Activated CD8-positive, alpha-beta memory T cell treated with anti-CD3 and anti-CD28 coated beads, Interleukin-2, amount 50 U/mL, for 4 hours (primary cell): ENCODE results near the gene SMAD5.
A peak's percentile ranks its signal among the peaks of the same experiment; 100 is the strongest.

Source experiments
- DNase-seq: peaks from one replicate; pipeline ENCODE4 v3.0.0-alpha.2; 2020

The SMAD5 gene

DNA sequence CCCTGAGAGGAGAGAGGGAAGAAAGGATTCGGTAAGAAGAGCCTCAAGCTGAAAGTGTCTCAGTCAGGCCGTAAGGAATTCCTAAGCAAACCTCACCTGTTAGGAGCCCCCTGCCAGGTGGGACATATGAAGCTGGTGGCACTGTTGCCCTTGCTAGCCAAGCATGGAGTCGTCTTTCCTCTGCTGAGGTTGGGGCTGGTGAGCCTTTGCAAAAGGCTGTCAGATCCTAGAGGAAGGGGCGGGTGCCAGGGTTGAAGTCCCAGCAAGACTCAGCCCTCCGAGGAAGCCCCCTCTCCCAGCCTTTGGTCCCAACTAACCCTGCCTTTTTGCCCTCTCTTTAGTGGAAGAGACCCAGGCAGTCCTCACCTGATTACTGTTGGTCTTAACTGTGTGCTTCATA lies 65.8 kb downstream of the SMAD5 start:
- no peak for DNase-seq

DNA sequence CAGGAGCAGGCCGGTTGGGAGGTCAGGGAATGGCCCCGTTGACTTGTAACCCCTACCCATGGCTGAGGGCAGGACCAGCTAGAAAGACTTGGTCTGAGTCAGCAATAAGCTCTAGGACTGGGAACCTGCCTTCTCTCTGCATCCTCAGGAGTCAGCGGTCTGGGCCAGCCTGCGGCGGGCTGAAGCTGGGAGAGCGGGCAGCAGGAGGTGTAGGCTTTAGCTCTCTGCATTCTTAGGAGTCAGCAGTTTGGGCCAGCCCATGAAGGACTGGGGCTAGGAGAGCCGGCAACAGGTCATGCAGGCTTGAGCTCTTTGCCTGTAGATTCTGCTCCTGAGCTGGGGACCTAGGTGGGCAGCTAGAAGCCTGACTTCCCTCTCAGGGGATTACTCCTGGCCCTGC lies 66.8 kb downstream of the SMAD5 start:
- no peak for DNase-seq

DNA sequence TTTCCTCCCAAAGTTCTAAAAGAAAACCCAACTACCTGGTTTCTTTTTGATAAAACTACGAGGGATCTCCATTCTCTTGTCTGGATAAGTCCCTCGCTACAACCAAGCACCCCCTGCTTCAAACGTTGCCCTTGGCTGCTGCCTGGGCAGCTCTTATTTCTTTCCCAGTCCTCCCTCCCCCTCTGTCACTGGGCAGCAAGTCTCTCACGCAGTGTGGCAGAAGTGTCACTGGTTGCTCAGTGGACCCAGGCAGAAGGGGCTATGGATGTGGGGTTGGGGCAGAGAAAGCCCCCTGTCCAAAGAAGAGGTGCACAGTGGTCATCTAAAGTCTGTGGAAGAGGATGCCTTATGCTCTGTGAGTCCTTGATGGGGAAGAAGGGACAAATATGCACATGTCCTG lies 67.5 kb downstream of the SMAD5 start:
- DNase-seq = no peak

DNA sequence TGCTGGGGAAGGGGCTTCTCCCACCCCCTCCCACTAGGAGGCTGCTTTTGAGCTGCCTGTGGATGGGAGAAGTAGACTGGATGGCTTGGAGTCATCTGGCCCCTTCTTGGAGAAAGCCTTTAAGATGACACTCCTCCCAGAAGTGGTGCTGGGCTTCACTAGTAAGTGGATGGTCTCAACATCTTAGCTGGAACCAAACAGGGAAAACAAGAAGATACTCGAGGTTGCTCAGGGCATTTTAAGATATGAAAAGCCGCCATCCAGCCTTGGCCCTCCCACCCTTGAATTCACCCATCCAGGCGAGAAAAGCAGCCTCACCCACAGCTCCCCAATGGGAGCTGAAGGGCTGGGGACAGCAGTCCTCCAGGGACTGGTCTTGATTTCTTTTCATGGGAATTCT lies 68.1 kb downstream of the SMAD5 start:
- no peak for DNase-seq

DNA sequence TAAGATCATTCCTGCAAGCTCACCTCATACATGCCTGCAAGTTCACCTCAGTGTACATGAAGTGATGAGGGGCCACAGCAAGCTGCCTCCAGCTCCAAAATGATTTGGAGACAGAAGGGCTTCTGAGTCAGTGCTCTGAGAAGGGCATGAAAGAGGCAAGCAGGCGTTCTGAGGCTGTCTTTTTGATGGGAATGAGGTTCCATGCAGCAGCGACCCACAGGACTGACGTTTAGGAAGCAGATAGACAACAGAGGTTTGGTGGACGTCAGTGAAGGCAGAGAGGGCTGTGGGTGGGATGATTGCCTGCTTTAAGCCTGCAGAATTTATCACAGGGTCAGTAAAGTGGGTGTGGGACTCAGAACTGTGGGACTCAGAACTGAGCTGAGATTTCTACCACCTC lies 69.2 kb downstream of the SMAD5 start:
- no peak for DNase-seq

DNA sequence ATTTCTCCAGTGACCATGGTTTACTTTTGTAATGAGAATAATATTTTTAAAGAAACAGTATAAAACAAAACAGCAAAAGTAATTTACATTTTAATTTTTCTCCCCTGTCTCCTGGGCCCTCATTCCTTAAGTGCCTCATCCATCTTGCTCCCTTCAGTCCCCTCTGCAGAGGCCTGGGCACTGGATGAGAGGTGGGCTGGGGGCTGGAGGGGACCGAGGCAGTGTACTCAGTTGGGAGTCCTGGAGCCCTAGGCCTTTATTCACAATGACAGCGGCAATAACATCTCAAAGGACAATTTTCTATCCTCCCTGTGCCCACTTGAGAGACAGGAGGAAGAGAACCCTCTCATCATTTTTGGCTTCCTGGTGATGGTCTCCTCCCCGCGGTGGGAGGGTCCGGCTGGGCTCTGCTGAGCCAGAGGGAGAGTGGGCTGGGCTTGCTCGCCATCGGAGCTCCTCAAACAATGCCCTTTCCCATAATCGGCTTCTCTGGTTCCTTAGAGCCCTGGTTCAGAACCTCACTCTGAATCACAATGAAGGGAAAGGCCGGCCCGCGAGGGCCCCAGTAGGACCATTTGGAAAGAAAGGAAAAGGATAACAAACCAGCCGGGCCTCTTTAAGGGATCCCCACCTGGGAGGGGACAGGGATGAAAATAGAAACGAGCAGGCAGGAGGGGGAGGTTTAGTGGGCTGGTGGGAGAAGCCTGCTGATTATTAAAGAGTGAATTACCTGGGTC lies 70.0 kb downstream of the SMAD5 start:
- DNase-seq = no peak

DNA sequence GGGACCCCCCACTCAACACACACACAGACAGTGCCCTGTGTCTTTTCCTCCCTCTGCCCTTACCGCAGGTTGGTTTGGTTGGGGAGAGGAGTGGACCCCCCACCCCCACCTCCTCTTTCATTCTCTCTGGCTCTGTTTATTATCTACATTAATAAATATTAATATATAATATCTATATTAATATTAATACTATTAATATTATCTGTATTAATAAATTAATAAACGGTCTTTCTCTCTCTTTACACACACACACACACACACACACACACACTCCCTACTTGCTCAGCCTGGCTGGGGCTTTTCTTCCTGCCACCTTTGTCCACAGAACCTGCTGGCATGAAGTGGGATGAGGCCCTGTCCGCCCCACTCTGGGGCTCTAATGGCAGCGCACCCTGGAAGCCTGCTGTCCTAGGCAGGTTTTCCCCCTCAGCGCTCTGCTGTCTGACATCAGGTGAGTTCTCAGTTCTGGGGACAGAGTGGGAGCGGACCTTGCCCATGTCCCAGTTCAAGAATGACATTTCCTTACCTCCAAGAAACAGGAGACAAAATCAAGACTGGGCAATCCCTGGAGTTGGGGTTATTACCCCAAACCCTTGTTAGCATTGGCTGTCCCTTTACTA lies 70.8 kb downstream of the SMAD5 start:
- no peak for DNase-seq

DNA sequence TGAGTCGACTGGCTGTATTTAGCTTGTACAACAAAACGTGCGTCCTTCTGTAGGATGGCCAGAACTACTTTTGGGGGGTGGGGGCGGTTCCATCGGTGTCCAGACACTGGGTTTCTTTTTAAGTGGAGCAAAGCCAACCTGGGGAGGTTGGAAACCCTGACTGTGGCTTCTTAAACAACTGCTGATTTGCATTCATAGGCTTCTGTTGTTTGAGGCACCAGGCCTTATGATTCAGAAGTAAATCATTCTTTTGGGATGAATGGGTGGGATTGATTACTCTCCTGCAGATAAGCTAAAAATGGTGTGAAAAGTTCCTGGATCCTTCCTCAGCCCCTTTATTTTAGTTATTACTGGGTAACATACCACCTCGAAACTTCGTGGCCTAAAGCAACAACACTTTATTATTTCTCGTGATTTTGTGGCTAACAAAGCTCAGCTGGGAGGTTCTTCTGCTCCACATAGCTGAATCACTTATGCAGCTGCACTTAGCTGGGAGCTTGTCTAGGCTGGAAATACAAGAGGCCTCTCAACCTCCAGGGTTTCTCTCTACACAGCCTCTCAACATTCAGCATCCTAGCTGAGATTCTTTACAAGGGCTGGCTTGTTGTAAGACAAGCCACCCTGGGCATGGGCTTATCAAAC lies 72.5 kb downstream of the SMAD5 start:
- DNase-seq = no peak

DNA sequence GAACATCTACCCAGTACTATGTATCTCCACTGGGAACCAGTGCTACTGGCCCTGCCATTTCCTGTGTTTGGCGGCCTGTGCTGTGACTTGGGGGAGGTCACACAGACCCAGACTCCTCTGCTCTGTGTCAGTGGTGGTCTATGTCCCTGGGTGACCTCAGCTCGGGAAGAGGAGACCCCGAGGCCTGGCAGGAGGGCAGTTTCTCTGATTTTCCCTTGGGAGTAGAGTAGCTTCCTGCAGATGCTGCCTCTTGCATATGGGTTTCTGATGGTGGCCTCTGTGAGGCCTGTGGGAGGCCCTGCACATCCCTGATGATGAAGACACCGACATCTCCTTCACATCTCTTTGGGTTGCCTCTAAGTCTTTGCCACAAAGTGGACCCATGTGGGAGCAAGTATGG lies 73.3 kb downstream of the SMAD5 start:
- DNase-seq = no peak

DNA sequence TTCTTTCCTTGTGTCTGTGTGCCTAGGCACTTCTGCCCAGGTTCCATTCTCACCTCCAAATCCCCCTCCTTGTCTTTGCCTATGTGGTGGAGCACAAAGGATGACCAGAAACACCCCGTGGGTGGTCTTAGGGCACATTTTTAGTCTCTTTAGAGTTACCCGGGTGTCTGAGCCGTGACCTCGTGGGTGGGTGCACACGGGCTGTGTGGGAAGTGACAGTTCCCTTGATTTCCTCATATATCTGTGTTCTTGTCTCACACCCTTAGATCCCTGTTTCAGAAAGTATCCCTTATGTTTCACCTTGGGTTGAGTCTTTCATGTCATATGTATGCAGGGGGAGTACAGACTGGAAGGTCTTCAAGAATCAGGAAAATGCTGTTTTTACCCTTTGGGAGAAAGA lies 73.7 kb downstream of the SMAD5 start:
- DNase-seq = no peak

DNA sequence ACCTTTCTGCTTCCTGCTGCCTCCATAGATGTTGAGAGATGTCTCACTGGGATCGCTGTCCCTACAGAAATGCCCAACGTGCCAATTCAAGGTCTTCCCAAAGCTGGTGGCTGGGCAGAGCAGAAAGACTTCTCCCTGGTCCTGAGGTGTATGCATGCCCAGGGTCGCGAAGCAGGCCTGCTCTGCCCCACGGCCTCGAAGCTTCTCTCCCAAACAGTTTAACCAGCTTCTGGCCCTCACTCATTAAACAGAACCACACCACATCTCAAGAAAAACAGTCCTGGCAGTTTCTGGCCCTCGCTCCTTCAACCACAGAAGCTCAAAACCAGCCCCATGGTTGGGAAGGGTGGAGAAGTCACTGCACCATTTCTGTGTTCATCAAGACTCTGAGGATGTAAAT lies 75.0 kb downstream of the SMAD5 start:
- DNase-seq = no peak

DNA sequence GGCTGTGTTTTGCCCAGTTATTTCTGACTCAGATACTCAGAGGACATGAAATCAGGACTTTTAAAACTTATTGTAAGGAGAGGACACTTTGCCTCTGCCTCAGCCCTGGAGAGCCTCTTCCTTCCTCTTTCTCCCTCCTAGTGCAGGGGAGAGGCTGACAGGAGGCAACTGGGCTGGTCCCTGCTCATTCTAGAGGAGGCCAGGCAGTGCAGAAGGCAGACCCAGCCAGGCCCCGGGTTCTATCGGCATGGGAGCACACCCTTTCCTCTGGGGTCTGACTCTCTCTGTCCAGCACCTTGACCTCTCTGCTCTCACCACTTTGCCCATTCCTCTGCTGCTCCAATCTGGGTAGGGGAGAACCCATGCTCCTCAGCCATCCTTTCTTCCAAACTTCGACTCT lies 76.3 kb downstream of the SMAD5 start:
- no peak for DNase-seq

DNA sequence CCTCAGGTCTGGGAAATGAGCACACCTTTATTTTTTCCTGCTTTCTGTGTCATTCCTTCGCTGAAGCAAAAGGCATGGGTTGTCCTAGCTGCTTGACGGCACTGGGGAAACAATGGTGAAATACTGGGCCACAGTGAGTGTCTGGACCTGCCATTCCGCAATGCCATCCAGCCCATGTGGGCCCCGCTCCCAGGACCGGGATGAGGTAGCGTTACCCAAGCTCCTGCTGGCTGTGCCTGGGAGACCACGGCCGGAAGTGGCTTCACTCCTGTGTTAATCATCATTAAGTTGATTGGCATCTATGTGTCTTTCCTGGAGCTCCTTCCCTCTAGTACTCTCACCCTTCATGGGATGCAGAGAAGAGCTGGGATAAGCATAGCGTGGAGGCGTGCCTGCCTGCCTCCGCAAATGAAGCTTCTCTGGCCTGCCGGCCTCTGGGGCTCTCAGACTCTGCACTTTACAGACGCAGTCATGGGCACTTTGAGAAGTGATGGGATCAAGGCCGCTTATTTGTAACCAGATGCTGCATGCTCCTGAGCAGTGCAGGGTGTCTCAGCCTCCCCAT lies 76.8 kb downstream of the SMAD5 start:
- DNase-seq = no peak

DNA sequence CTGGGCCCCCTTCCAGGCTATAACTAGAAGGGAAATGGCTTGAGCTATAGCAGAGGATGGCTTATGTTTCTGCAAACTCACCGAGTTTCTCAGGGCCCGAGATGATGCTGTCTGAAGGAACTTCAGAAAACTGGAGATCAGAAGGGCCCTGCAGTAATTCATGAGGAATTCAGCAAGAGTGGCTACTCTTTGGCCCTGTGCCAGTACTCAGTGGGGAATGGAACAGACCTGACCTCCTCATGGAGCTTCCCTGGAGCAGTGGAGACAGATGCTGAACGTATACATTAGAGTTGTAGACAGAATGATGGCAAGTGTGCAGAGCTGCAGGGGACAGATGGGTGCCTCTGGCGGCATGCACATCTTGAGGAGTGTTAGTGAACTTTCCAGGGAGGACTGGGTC lies 77.6 kb downstream of the SMAD5 start:
- no peak for DNase-seq

DNA sequence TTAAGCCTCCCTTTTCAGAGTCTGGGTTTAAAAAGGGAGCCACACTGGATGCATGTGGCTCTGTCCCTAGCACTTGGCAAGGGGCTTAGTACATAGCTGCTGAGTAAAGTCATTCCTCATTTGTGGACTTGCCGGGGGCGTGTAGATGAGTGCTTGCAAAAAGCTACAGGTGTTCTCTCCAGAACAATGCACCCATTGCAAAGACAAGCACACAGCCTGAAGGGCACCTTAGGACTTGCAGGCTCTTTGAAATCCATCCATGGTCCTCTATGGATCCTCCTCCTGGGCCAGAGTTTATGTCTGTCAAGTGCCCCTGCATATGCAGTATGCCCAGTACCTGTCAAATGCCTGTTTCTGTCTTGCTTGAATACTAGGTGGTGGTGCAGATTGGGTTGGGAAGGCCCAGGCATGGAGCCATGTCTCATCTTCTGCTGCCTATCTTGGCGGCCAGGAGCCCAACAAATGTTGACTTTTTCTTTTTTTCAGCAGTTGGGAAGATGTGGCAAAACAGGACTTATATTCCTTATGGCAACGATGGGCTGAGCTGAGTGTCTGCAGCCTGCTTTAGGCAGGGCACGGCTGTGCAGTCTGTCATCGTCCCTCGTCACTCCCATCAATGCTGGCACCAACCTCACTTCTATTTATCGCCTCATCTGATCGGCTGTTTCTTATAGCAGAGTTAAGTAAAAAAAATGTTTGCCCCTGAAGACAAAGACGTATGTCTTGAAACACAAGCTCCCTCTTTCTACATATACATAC lies 78.8 kb downstream of the SMAD5 start:
- DNase-seq = no peak

DNA sequence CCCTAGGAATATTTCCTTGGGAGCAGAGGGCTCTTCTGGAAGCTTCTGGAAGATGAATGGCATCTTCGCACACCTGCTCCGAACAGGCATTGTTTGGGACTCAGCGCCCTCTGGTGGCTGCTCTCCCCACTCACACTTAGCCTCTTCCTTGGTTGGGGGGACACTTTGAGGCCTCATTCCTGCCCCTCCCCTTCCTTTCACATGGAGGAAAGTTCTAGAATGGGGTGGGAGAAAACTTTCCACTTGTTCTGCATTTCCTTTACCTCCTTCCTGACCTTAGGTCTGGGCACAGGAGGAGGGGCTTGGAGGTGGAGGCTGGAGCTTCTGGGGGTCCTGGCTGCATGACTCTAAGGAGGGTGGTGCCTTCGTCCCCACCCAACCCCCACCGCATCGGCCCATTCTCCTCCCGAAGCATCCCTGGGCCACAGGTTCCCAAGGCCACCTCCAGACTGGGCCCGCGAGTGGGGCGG lies 79.6 kb downstream of the SMAD5 start:
- DNase-seq = peak; percentile 43

DNA sequence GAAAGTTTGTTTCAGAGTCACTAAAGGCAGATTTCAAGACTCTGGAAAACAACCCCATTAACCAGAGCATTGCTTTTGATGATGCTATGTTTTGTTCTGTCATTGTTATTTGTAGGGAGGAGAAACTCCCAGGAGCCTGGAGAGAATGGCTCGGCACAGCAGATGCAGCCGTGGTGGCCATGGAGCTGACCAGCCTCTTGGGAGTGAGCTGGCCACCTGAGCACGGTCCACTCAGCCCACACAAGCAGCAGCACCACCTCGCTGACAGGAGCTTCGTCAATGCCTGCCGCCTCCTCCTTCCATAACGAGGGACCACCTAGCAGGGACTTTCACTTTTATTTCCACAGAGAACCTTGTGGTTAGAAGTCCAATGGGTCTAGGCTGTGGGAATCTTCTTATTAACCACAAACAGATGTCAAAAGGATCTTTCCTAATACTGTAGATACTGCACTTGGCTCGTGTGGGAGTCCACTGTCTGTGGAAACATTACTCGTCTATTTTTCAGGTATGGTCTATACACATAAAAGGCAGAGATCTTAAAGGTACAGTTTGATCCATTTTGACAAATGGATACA lies 81.4 kb downstream of the SMAD5 start:
- no peak for DNase-seq

DNA sequence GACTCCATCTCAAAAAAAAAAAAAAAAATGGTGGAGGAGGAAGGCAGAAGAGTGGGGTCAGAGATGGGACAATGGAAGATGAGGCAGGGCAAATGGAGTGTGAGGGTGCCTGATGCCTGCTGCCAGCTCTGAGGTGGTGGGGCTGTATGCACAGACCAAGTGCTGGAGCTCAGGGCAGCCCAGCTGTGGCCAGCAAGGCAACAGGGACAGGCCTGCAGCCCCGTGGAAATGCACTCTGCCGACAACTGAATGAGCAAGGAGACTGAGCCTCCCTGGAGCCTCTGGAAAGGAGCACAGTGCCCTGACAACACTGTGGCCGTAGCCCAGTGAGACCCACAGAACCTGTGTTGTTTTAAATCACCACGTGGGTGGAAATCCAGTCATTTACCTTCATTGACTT lies 83.2 kb downstream of the SMAD5 start:
- DNase-seq = no peak

DNA sequence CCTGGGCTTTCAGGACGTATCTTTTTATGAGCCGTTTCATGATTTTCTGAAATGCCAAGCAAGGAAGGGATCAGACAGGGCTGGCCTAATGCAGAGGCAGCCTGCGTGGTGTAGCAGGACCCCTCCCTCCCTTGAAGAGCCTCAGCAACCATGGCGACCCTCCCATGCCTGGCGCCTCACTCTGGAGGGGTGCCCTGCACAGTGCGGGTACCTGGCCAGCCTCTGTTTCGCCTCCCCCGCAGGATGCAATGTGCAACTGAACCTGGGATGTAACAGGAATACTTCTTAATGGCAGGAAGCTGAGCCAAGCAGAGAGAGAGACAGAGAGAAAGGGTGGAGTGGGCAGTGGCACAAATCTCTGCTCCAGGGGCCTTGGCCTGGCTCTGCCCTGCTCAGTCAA lies 83.6 kb downstream of the SMAD5 start:
- no peak for DNase-seq

DNA sequence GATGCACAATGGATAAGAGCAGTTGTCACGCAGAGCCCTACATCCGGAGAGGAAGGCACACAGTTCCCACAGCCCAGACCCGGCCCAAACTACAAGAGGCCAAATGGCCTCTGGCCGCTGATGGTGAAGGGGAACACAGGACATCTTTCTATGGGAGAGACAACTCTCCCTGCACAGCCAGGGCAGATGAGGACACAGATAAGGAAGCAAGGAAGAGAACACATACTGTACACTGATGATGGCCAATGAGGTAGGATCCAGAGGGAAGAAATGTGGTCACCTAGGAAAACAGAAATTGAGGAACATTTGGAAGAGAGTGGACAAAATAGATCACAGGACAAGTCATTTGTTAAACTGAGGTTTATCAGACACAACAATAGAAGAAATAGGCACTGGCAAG lies 88.7 kb downstream of the SMAD5 start:
- DNase-seq = no peak

DNA sequence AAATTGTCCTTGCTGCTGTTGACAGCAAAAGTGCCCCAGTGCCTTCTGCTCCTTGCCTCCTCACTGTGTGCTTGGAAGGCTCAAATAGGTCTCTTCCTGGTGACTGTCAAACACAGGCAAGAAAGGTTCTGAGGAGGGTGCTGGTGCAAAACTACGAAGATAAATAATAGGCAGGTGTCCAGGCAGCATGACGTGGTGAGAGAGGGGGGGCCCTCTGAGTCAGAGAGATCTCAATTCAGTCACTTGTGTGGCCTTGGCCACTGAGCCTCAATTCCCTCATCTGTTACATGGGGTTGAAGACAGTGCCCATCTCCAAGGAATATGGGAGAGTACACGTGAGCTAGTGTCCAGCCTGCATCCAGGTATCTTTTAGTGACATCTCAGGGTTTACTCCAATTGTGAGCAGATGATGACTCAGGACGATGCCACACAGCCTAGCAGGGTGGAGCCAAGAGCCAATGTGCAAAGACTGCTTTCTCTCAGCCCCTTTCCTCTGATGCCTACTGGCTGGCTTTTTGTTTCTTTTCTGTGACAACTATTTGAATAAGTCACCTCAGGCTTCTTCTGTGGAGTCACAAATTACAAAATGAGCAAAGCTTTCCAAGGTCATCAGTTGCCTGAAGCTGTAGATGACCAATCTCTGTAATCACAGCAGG lies 90.1 kb downstream of the SMAD5 start:
- no peak for DNase-seq

DNA sequence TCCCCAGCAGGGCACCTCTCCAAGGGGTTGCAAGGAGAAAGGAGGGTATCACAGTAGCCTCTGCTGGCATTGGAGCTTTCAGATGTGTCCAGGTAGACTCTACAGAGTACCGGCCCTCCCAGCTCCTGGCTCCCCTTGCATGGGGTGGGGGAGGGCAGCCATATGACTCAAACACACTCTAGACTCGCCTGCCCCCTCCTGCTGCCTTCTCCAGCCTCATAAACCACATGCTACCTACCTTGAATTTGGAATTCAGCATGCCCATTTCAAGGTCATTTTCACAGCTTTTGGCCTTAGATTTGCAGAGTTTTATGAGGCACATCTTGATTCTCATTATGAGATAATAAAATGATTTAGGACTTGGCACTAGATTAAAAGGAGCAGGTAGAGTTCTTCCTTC lies 93.2 kb downstream of the SMAD5 start:
- DNase-seq = no peak
